Measurements from ENCODE around the gene MCUB. TPM values are rescaled to one million over a fixed set of nuclear protein-coding genes. Genes with fewer than 3 reads are reported as not detected.

Gene MCUB
- total and polyA plus RNA-seq, 2 experiments from 2014 or later, result 6.2 to 9.9 TPM

GRCh38 chr4:109728385-109728784, 168.3 kb downstream of the MCUB start:
- peak overlapping the region; percentile 93 for H3K4me3 ChIP-seq
- H3K79me2 ChIP-seq, result peaks cover 59% of the 10 kb centered on the region
- H3K36me3 ChIP-seq (replicated peaks; ENCODE audit: insufficient read depth, low read depth), result no peaks in the 10 kb centered on the region
- H3K27ac ChIP-seq, result peak overlapping the region; percentile 96
- H3K9me3 ChIP-seq (ENCODE audit: low read depth), result no peaks in the 10 kb centered on the region
- peaks cover 6% of the 10 kb centered on the region for H3K4me1 ChIP-seq (ENCODE audit: insufficient read depth)
- peak overlapping the region; percentile 96 for H2AFZ ChIP-seq
- WGBS (ENCODE audit: low lambda C conversion rate, missing lambda C conversion rate), result 45% methylated on average over 6 of the region's 6 CpGs
- no peaks in the 10 kb centered on the region for H4K20me1 ChIP-seq (ENCODE audit: insufficient read depth, poor library complexity, severe bottlenecking)
- no peaks in the 10 kb centered on the region for H3K27me3 ChIP-seq
- H3K9me2 ChIP-seq (replicated peaks; ENCODE audit: insufficient read depth), result no peaks in the 10 kb centered on the region
- no peak for DNase-seq (ENCODE audit: low spot score)
- H3K4me2 ChIP-seq, result peak overlapping the region; percentile 87
- TF ChIP-seq EZH2phosphoT487 (IDR thresholded peaks at IDR 0.05; ENCODE audit: low read depth, severe bottlenecking, unreplicated experiment), result no peak
- no peak for TF ChIP-seq EZH2 (IDR thresholded peaks at IDR 0.05; ENCODE audit: borderline replicate concordance)
- no peak for TF ChIP-seq CTCF (IDR thresholded peaks at IDR 0.05; ENCODE audit: poor library complexity)

- peak; percentile 31 for DNase-seq (ENCODE audit: low spot score)
- WGBS (ENCODE audit: low lambda C conversion rate, missing lambda C conversion rate), result 3% methylated on average over 25 of the region's 25 CpGs
- TF ChIP-seq EZH2phosphoT487 (IDR thresholded peaks at IDR 0.05; ENCODE audit: low read depth, severe bottlenecking, unreplicated experiment), result no peak
- no peak for TF ChIP-seq EZH2 (IDR thresholded peaks at IDR 0.05; ENCODE audit: borderline replicate concordance)
- TF ChIP-seq CTCF (IDR thresholded peaks at IDR 0.05; ENCODE audit: poor library complexity), result no peak
- Histone ChIP-seq H3K27ac (peak overlapping the region; percentile 96), H3K79me2 (peaks cover 50% of the 10 kb centered on the region), H2AFZ (peak overlapping the region; percentile 96), H3K9me3 (ENCODE audit: low read depth) (no peaks in the 10 kb centered on the region), H3K9me2 (replicated peaks; ENCODE audit: insufficient read depth) (no peaks in the 10 kb centered on the region), H3K4me1 (ENCODE audit: insufficient read depth) (peaks cover 6% of the 10 kb centered on the region), H3K4me3 (peak overlapping the region; percentile 93), H3K4me2 (peak overlapping the region; percentile 87), H3K27me3 (no peaks in the 10 kb centered on the region), H3K36me3 (replicated peaks; ENCODE audit: insufficient read depth, low read depth) (no peaks in the 10 kb centered on the region), H4K20me1 (ENCODE audit: insufficient read depth, poor library complexity, severe bottlenecking) (no peaks in the 10 kb centered on the region)
Observed at GRCh38 chr4:109729117-109729717, 169.2 kb downstream of the MCUB start.

GRCh38 chr4:109729718-109730618, 169.9 kb downstream of the MCUB start, which contains the start of gene PLA2G12A:
Gene PLA2G12A, minus strand, starts transcription at chr4:109730070. Its CDS starts 261 bp downstream, at chr4:109729809.
- Histone ChIP-seq H2AFZ (peak within 1 kb of the TSS; percentile 99), H3K4me3 (peak within 1 kb of the TSS; percentile 93), H4K20me1 (ENCODE audit: insufficient read depth, poor library complexity, severe bottlenecking) (no peaks in the 10 kb centered on the region), H3K27me3 (no peaks in the 10 kb centered on the region), H3K79me2 (peaks cover 43% of the 10 kb centered on the region), H3K36me3 (replicated peaks; ENCODE audit: insufficient read depth, low read depth) (no peaks in the 10 kb centered on the region), H3K9me3 (ENCODE audit: low read depth) (no peaks in the 10 kb centered on the region), H3K4me2 (peak within 1 kb of the TSS; percentile 90), H3K4me1 (ENCODE audit: insufficient read depth) (peaks cover 8% of the 10 kb centered on the region), H3K9me2 (replicated peaks; ENCODE audit: insufficient read depth) (no peaks in the 10 kb centered on the region), H3K27ac (peak within 1 kb of the TSS; percentile 98)
- TF ChIP-seq EZH2phosphoT487 (IDR thresholded peaks at IDR 0.05; ENCODE audit: low read depth, severe bottlenecking, unreplicated experiment) (no peak), CTCF (IDR thresholded peaks at IDR 0.05; ENCODE audit: poor library complexity) (no peak), EZH2 (IDR thresholded peaks at IDR 0.05; ENCODE audit: borderline replicate concordance) (no peak)
- DNase-seq (ENCODE audit: low spot score), result peak; percentile 94
- WGBS (ENCODE audit: low lambda C conversion rate, missing lambda C conversion rate), result under 1% methylated on average over 68 of the region's 83 CpGs
